Activated CD8-positive, alpha-beta memory T cell treated with anti-CD3 and anti-CD28 coated beads for 1 hour (primary cell): ENCODE results near the gene PTPRJ.
"Not testable (repeated sequence)": the region's sequence is repeated elsewhere in the genome, so short reads cannot be mapped to it uniquely, and the experiment has no call there.

Experiments
- DNase-seq, 2 donors: peaks; one replicate each; pipeline ENCODE4 v3.0.0-alpha.2; 2020; ENCODE audit warnings: low read depth in 1 of 2; ENCODE audit errors: extremely low read depth in 1 of 2

PTPRJ gene

GRCh38 chr11:48107188-48107704 is 126.9 kb downstream of the PTPRJ start:
- no peak for DNase-seq

GRCh38 chr11:48108231-48109045 is 128.1 kb downstream of the PTPRJ start:
- DNase-seq: no peak

- no peak for DNase-seq
Observed at GRCh38 chr11:48109046-48109666, 128.8 kb downstream of the PTPRJ start.

GRCh38 chr11:48110509-48110766 is 130.1 kb downstream of the PTPRJ start:
- DNase-seq: no peak

GRCh38 chr11:48111891-48112290 is 131.5 kb downstream of the PTPRJ start:
- DNase-seq: no peak

GRCh38 chr11:48114740-48115139 is 134.4 kb downstream of the PTPRJ start:
- no peak for DNase-seq

- DNase-seq: no peak
Observed at GRCh38 chr11:48116437-48117228, 136.3 kb downstream of the PTPRJ start.

GRCh38 chr11:48122246-48122645 is 141.9 kb downstream of the PTPRJ start:
- no peak for DNase-seq

- no peak for DNase-seq
Observed at GRCh38 chr11:48122656-48123055, 142.3 kb downstream of the PTPRJ start.

- no peak for DNase-seq
Observed at GRCh38 chr11:48123254-48123875, 143.0 kb downstream of the PTPRJ start.

- DNase-seq: no peak
Observed at GRCh38 chr11:48123934-48124755, 143.8 kb downstream of the PTPRJ start.

- DNase-seq: no peak
Observed at GRCh38 chr11:48124880-48125279, 144.5 kb downstream of the PTPRJ start.

GRCh38 chr11:48125866-48126265 is 145.5 kb downstream of the PTPRJ start:
- DNase-seq: no peak

- no peak for DNase-seq
Observed at GRCh38 chr11:48127521-48128183, 147.3 kb downstream of the PTPRJ start.

GRCh38 chr11:48129697-48130395 is 149.5 kb downstream of the PTPRJ start:
- no peak for DNase-seq

- no peak for DNase-seq
Observed at GRCh38 chr11:48134221-48134922, 154.0 kb downstream of the PTPRJ start.

- DNase-seq: no peak
Observed at GRCh38 chr11:48138222-48138621, 157.9 kb downstream of the PTPRJ start.

GRCh38 chr11:48139896-48140295 is 159.5 kb downstream of the PTPRJ start:
- not testable (repeated sequence) for DNase-seq
